DOHH2 (cell line): Measurements from ENCODE around the gene LRRC63.

Experiments used
- H3F3A ChIP-seq: fragments of 200-600 bp; sonication (generic), shearing (Covaris generic); 2 replicates; pipeline ENCODE4 v1.6.0; 2016; ENCODE audit warnings: antibody characterized with exemption, mild to moderate bottlenecking; ENCODE audit not compliant: control insufficient read depth, insufficient read depth
- H3K27ac ChIP-seq: fragments of 200-600 bp; sonication (generic); 2 replicates; pipeline ENCODE4 v1.5.1; 2014; ENCODE audit warnings: low read depth, mild to moderate bottlenecking, low read length, moderate library complexity
- H3K27me3 ChIP-seq: fragments of 200-600 bp; sonication (generic); 2 replicates; pipeline ENCODE4 v1.6.1; 2014; ENCODE audit warnings: mild to moderate bottlenecking, low read length, mixed read lengths; ENCODE audit not compliant: control insufficient read depth
- H3K36me3 ChIP-seq: fragments of 200-600 bp; sonication (generic); 2 replicates; pipeline ENCODE4 v1.6.1; 2014; ENCODE audit warnings: mild to moderate bottlenecking, low read length, moderate library complexity, mixed read lengths; ENCODE audit not compliant: control insufficient read depth
- H3K4me1 ChIP-seq: fragments of 200-600 bp; sonication (generic); 2 replicates; pipeline ENCODE4 v1.6.1; 2014; ENCODE audit warnings: mild to moderate bottlenecking, low read length, mixed read lengths; ENCODE audit not compliant: control insufficient read depth
- H3K4me2 ChIP-seq: fragments of 200-600 bp; sonication (generic); 2 replicates; pipeline ENCODE4 v1.6.0; 2014; ENCODE audit warnings: mild to moderate bottlenecking, low read length, moderate library complexity
- H3K4me3 ChIP-seq: fragments of 200-600 bp; sonication (generic); 2 replicates; pipeline ENCODE4 v1.5.1; 2014; ENCODE audit warnings: mild to moderate bottlenecking, low read length, mixed read lengths
- H3K79me2 ChIP-seq: fragments of 200-600 bp; sonication (generic); 2 replicates; pipeline ENCODE4 v1.6.1; 2014; ENCODE audit warnings: mild to moderate bottlenecking, low read length, mixed read lengths; ENCODE audit not compliant: control insufficient read depth
- H3K9me2 ChIP-seq: fragments of 200-600 bp; sonication (generic); replicated peaks from 2 replicates; pipeline ENCODE4 v1.6.1; 2014; ENCODE audit warnings: mild to moderate bottlenecking, low read length, mixed read lengths; ENCODE audit not compliant: control insufficient read depth
- H3K9me3 ChIP-seq: fragments of 200-600 bp; sonication (generic); 2 replicates; pipeline ENCODE4 v1.6.1; 2014; ENCODE audit warnings: antibody characterized with exemption, low read length, mixed read lengths; ENCODE audit not compliant: control insufficient read depth, insufficient read depth
- H4K20me1 ChIP-seq: fragments of 200-600 bp; sonication (generic); 2 replicates; pipeline ENCODE4 v1.6.0; 2014; ENCODE audit warnings: low read depth, mild to moderate bottlenecking, antibody characterized with exemption, low read length, moderate library complexity; ENCODE audit not compliant: control insufficient read depth, insufficient read depth
- EZH2phosphoT487 ChIP-seq: fragments of 200-600 bp; sonication (generic); IDR thresholded peaks from 2 replicates; pipeline ENCODE4 v1.6.1; 2017; ENCODE audit warnings: borderline replicate concordance, mild to moderate bottlenecking, antibody characterized with exemption, low read length, moderate library complexity, mixed read lengths
- TF ChIP-seq, protein P1 (sequence below): fragments of 200-600 bp; sonication (generic); IDR thresholded peaks from one replicate; pipeline ENCODE4 v1.5.1; 2014; ENCODE audit warnings: antibody characterized with exemption, mild to moderate bottlenecking, low read depth, low read length; ENCODE audit not compliant: poor library complexity, severe bottlenecking

LRRC63 gene

DNA sequence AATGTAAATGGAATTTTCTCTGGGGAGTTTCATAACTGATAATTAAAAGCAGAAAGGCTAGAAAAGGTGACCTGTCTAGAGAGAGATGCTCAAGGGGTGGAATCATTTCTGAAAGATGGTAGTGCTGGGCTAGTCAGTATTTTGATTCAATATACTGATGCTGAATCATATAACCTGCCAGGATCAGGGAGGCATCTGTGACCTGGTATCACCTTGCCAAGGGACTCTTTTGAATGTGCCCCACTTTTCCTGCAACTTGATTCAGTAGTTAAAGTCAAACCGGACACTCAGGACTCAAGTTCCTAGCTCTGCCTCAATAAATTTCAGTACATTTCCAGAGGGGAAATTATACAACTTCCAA is 45.5 kb upstream of the LRRC63 start:
- no peak for TF ChIP-seq EZH2phosphoT487
- TF ChIP-seq, protein P1, sequence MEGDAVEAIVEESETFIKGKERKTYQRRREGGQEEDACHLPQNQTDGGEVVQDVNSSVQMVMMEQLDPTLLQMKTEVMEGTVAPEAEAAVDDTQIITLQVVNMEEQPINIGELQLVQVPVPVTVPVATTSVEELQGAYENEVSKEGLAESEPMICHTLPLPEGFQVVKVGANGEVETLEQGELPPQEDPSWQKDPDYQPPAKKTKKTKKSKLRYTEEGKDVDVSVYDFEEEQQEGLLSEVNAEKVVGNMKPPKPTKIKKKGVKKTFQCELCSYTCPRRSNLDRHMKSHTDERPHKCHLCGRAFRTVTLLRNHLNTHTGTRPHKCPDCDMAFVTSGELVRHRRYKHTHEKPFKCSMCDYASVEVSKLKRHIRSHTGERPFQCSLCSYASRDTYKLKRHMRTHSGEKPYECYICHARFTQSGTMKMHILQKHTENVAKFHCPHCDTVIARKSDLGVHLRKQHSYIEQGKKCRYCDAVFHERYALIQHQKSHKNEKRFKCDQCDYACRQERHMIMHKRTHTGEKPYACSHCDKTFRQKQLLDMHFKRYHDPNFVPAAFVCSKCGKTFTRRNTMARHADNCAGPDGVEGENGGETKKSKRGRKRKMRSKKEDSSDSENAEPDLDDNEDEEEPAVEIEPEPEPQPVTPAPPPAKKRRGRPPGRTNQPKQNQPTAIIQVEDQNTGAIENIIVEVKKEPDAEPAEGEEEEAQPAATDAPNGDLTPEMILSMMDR = no peak
- Histone ChIP-seq H3K79me2 (peaks cover 97% of the 10 kb centered on the region), H3K36me3 (peaks cover 72% of the 10 kb centered on the region), H3K4me3 (0 out of 2 replicates have a peak overlapping the region, but pooled peaks have one; percentile 12), H3F3A (peaks cover 24% of the 10 kb centered on the region), H3K27ac (peak overlapping the region; percentile 17; the same call in 1 of the 2 replicates), H3K9me2 (no peaks in the 10 kb centered on the region), H3K4me1 (peaks cover 83% of the 10 kb centered on the region), H3K9me3 (no peaks in the 10 kb centered on the region), H3K4me2 (peak overlapping the region; percentile 78), H4K20me1 (peaks cover 63% of the 10 kb centered on the region), H3K27me3 (no peaks in the 10 kb centered on the region)

DNA sequence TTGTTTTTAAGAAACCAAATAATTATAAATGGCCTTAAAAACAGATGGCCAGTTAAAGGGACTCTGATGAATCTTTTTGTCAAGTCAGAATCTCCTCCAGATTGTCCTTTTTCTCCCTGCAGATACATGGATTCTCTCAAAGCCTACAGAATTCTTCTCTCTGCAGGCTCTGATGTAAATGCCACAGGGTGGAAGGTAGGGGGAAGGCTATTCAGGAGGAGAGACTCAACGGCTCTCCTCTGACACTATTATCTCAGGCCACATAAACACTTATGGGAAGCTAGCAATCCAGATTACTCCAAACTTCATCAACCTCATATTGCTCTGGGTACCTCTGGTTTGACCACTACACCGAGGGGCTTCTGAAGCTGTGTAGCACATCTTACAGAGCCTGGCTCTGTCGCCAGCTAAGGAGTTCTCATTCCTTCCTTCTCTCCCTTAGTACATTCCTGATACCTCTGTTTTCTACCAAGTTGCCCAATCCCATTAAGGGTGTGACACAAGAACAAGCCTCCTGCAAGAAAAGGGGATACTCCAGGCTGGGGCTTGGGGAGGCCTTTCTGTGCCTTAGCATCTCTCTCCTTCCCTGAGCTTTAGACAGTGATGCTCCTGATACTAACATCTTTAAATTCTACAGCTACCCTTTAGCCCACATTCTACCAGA is 44.6 kb upstream of the LRRC63 start:
- Histone ChIP-seq H3K27ac (no peak overlapping the region), H3K4me3 (peak overlapping the region; percentile 13), H3F3A (peaks cover 17% of the 10 kb centered on the region), H3K9me2 (no peaks in the 10 kb centered on the region), H3K4me2 (peak overlapping the region; percentile 78), H3K27me3 (no peaks in the 10 kb centered on the region), H3K36me3 (peaks cover 80% of the 10 kb centered on the region), H4K20me1 (peaks cover 68% of the 10 kb centered on the region), H3K79me2 (peaks cover 97% of the 10 kb centered on the region), H3K9me3 (no peaks in the 10 kb centered on the region), H3K4me1 (peaks cover 85% of the 10 kb centered on the region)
- TF ChIP-seq EZH2phosphoT487 = no peak
- TF ChIP-seq, protein P1 = no peak

- Histone ChIP-seq H3K36me3 (peaks cover 92% of the 10 kb centered on the region), H3K4me3 (peak overlapping the region; percentile 89), H3F3A (peaks cover 20% of the 10 kb centered on the region), H3K79me2 (peaks cover 100% of the 10 kb centered on the region), H3K4me2 (peak overlapping the region; percentile 78), H3K4me1 (peaks cover 98% of the 10 kb centered on the region), H4K20me1 (peaks cover 81% of the 10 kb centered on the region), H3K9me2 (no peaks in the 10 kb centered on the region), H3K27me3 (no peaks in the 10 kb centered on the region), H3K9me3 (no peaks in the 10 kb centered on the region), H3K27ac (no peak overlapping the region)
- TF ChIP-seq EZH2phosphoT487 = no peak
- TF ChIP-seq, protein P1 = no peak
Measured at GRCh38 chr13:46168341-46168740, 43.4 kb upstream of the LRRC63 start.
